Measurements from ENCODE around the gene DEGS1. TPM values are rescaled to one million over a fixed set of nuclear protein-coding genes. Genes with fewer than 3 reads are reported as not detected.
"Not testable (repeated sequence)": the region's sequence is repeated elsewhere in the genome, so short reads cannot be mapped to it uniquely, and the experiment has no call there.

Gene DEGS1
- total RNA-seq, 1 donor from 2014 or later = 51.0 TPM

DNA sequence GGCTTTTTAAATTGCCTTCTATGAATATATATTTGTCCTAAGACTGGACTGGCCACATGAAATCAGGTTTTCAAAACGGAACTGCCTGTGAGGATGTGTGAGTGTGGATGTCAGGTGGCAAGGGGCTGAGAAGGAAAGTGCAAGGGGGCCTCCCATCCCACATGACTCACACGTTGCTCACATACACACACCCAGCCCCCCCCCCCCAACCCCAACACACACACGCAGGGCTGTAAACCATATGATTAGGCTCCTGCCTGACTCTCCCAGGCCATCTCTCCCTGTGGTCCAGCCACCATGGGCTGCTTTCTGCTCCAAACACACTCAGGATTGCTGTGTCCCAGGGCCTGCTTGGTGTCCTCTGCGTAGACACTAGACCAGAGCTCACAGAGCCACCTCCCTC lies 22.4 kb downstream of the DEGS1 start:
- Mint-ChIP-seq H3K9me3 (no peaks in the 10 kb centered on the region), H3K27ac (peak overlapping the region; percentile 91), H3K4me1 (ENCODE audit: unreplicated experiment) (peaks cover 28% of the 10 kb centered on the region), H3K27me3 (no peaks in the 10 kb centered on the region), H3K36me3 (no peaks in the 10 kb centered on the region), H3K4me3 (peak overlapping the region; percentile 67)
- TF ChIP-seq, protein P1, sequence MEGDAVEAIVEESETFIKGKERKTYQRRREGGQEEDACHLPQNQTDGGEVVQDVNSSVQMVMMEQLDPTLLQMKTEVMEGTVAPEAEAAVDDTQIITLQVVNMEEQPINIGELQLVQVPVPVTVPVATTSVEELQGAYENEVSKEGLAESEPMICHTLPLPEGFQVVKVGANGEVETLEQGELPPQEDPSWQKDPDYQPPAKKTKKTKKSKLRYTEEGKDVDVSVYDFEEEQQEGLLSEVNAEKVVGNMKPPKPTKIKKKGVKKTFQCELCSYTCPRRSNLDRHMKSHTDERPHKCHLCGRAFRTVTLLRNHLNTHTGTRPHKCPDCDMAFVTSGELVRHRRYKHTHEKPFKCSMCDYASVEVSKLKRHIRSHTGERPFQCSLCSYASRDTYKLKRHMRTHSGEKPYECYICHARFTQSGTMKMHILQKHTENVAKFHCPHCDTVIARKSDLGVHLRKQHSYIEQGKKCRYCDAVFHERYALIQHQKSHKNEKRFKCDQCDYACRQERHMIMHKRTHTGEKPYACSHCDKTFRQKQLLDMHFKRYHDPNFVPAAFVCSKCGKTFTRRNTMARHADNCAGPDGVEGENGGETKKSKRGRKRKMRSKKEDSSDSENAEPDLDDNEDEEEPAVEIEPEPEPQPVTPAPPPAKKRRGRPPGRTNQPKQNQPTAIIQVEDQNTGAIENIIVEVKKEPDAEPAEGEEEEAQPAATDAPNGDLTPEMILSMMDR (conservative IDR thresholded peaks at IDR 0.05) = no peak
- no peak for DNase-seq (ENCODE audit: extremely low spot score, unreplicated experiment)

DNA sequence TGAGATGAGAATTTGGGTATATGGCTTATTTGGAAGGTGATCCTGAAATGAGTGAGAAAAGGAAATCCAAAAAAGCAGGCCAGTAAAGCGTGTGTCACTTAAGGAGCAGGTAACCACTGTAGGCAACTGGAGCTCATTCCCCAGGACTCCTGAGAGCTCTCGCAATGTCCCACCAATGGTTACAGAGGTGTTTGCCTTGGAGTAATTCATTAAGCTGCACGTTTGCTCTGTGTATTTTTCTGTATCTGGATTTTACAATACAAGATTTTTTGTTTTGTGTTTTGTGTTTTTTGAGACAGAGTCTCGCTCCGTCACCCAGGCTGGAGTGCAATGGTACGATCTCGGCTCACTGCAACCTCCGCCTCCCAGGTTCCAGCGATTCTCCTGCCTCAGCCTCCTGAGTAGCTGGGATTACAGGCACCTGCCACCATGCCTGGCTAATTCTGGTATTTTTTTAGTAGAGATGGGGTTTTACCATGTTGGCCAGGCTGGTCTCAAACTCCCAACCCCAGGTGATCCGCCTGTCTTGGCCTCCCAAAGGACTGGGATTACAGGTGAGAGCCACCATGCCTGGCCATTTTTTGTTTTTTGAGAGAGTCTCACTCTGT lies 23.0 kb downstream of the DEGS1 start:
- not testable (repeated sequence) for H3K27me3 Mint-ChIP-seq; DNase-seq (ENCODE audit: extremely low spot score, unreplicated experiment); H3K36me3 Mint-ChIP-seq; H3K9me3 Mint-ChIP-seq
- peak overlapping the region; percentile 67 for H3K4me3 Mint-ChIP-seq
- H3K27ac Mint-ChIP-seq = peak overlapping the region; percentile 91
- peaks cover 29% of the 10 kb centered on the region for H3K4me1 Mint-ChIP-seq (ENCODE audit: unreplicated experiment)

DNA sequence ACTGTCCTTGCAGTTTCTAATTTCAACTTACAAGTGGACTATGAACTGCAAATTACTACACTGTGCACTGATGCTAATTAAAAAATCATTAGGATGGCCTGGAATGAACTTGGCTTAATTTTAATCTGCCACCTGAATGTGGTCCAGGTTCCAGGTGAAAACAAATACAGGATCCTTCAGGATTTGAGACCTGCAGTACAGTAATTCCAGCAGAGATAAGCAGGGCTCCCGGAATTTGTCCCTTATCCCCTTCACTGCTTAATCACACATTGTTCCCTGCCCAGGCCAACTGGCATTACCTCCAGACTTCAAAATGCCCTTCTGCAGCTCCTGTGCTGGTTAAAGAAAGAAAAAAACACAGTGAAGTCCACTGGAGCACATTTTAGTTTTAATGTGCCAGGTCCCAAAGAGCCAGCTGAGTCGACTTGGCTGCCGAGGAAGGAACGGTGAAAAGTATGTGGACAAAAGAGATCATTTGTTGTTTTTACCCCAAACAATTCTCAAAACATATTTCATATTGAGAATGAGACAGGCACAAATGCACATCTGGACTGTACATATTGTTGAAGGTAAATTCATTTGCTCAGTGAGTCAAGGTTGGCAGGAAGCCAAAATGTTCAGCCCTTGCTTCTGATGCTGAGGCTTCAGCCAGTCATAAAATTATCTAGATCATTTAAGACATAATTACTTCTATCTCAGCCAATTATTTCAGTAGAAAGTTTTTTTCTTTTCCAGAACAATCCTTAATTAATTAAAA lies 28.3 kb downstream of the DEGS1 start:
- Mint-ChIP-seq H3K4me3 (peak overlapping the region; percentile 38), H3K4me1 (ENCODE audit: unreplicated experiment) (peaks cover 28% of the 10 kb centered on the region), H3K36me3 (no peaks in the 10 kb centered on the region), H3K9me3 (no peaks in the 10 kb centered on the region), H3K27me3 (no peaks in the 10 kb centered on the region), H3K27ac (peak overlapping the region; percentile 95)
- TF ChIP-seq, protein P1 (conservative IDR thresholded peaks at IDR 0.05) = no peak
- DNase-seq (ENCODE audit: extremely low spot score, unreplicated experiment) = no peak

DNA sequence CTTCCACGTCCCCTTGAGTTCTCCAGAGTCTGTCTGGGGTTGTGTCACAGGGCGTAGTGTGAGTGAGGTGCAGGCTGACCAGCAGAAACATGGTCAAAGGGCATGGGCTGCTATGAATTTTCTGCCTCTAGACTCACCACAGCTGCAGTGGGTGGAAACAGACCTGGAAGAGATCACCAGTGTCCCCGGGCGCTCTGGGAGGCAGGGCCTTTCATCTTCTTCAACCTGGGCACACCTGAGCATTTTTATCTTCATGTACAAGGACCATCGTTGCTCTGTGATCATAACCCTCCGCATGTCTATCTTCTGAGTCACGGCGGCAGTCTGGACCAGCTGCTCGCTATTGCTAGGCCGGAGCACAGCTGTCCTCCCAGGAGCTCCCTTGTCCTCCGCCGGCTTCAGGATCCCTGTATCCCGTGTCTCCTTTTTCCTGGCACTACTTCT lies 29.6 kb downstream of the DEGS1 start:
- H3K27me3 Mint-ChIP-seq = no peaks in the 10 kb centered on the region
- no peak for DNase-seq (ENCODE audit: extremely low spot score, unreplicated experiment)
- no peaks in the 10 kb centered on the region for H3K9me3 Mint-ChIP-seq
- H3K4me3 Mint-ChIP-seq = peak overlapping the region; percentile 70
- H3K27ac Mint-ChIP-seq = peak overlapping the region; percentile 95
- TF ChIP-seq, protein P1 (conservative IDR thresholded peaks at IDR 0.05) = no peak
- peaks cover 28% of the 10 kb centered on the region for H3K4me1 Mint-ChIP-seq (ENCODE audit: unreplicated experiment)
- H3K36me3 Mint-ChIP-seq = no peaks in the 10 kb centered on the region

DNA sequence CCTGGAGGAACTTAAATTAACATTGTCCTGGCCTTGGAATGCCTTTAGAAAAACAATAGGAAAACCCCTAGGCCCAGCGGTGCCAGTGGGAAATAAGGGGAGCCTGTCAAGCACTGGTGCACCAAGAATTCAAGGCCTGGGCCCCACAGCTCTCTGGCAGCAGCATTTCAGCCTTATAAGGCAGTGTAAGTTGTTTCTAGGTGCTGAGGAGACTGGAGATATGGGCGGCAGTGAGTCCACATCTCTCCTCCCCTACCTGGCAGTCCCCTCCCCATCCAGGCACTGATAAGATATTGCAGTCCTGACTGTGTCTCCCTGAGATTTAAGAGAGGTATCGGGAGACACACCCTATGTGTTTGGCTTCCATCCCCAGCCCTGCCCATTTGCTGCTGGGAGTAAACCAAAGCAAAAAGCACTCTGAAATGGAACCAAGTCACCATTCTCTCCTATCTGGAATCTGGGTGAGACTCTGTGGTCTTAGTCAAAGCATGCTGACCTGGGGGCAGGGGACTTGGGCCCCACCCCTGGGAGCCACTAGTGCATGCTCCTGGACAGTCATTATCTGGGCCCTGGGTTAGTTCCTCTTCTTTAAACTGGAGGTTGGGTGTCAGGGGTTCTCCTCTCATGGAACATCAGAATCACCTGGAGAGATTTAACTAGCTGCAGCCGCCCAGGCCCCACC lies 30.5 kb downstream of the DEGS1 start:
- Mint-ChIP-seq H3K9me3 (no peaks in the 10 kb centered on the region), H3K27ac (peak overlapping the region; percentile 95), H3K4me1 (ENCODE audit: unreplicated experiment) (peaks cover 36% of the 10 kb centered on the region), H3K4me3 (peak overlapping the region; percentile 28), H3K27me3 (no peaks in the 10 kb centered on the region), H3K36me3 (no peaks in the 10 kb centered on the region)
- no peak for DNase-seq (ENCODE audit: extremely low spot score, unreplicated experiment)
- TF ChIP-seq, protein P1 (conservative IDR thresholded peaks at IDR 0.05) = no peak

- Mint-ChIP-seq H3K4me1 (ENCODE audit: unreplicated experiment) (peaks cover 43% of the 10 kb centered on the region), H3K4me3 (no peak overlapping the region), H3K27me3 (no peaks in the 10 kb centered on the region), H3K9me3 (no peaks in the 10 kb centered on the region), H3K27ac (no peak overlapping the region), H3K36me3 (no peaks in the 10 kb centered on the region)
- TF ChIP-seq, protein P1 (conservative IDR thresholded peaks at IDR 0.05) = no peak
- no peak for DNase-seq (ENCODE audit: extremely low spot score, unreplicated experiment)
These were observed 33.3 kb downstream of the DEGS1 start for GRCh38 chr1:224216382-224216781.

All from type B pancreatic cell (in vitro differentiated cells).